MM.1S (cell line): Measurements from ENCODE around the gene TAF1B.

Experiments
- DNase-seq: peaks from one replicate; pipeline ENCODE4 v3.0.0-alpha.2; 2015
- H2AFZ ChIP-seq: fragments of 300-600 bp; sonication (generic); 2 replicates; pipeline ENCODE4 v1.6.0; 2016; ENCODE audit warnings: antibody characterized with exemption, low read length
- H3F3A ChIP-seq: fragments of 300-600 bp; sonication (generic); 2 replicates; pipeline ENCODE4 v1.6.1; 2016; ENCODE audit warnings: mild to moderate bottlenecking, antibody characterized with exemption, low read length, moderate library complexity, mixed read lengths; ENCODE audit not compliant: insufficient read depth
- H3K27ac ChIP-seq: fragments of 300-600 bp; sonication (generic); 2 replicates; pipeline ENCODE4 v1.5.1; 2016; ENCODE audit warnings: mild to moderate bottlenecking, low read length
- H3K27me3 ChIP-seq: fragments of 300-600 bp; sonication (generic); replicated peaks from 2 replicates; pipeline ENCODE4 v1.6.0; 2016; ENCODE audit warnings: low read length; ENCODE audit not compliant: insufficient read depth
- H3K36me3 ChIP-seq: fragments of 300-600 bp; sonication (generic); replicated peaks from 2 replicates; pipeline ENCODE4 v1.6.1; 2016; ENCODE audit warnings: mild to moderate bottlenecking, low read length, mixed read lengths; ENCODE audit not compliant: insufficient read depth
- H3K4me1 ChIP-seq: fragments of 300-600 bp; sonication (generic); 2 replicates; pipeline ENCODE4 v1.6.1; 2016; ENCODE audit warnings: low read length, mixed read lengths
- H3K4me2 ChIP-seq: fragments of 300-600 bp; sonication (generic); 2 replicates; pipeline ENCODE4 v1.6.0; 2016; ENCODE audit warnings: low read depth, low read length
- H3K4me3 ChIP-seq: fragments of 300-600 bp; sonication (generic); 2 replicates; pipeline ENCODE4 v1.5.1; 2016; ENCODE audit warnings: low read length, mixed read lengths
- H3K79me2 ChIP-seq: fragments of 300-600 bp; sonication (generic); 2 replicates; pipeline ENCODE4 v1.6.1; 2016; ENCODE audit warnings: mixed run types, low read length, mixed read lengths
- H3K9ac ChIP-seq: fragments of 300-600 bp; sonication (generic); 2 replicates; pipeline ENCODE4 v1.6.1; 2016; ENCODE audit warnings: low read length, mixed read lengths
- H3K9me2 ChIP-seq: fragments of 300-600 bp; sonication (generic); replicated peaks from 2 replicates; pipeline ENCODE4 v1.6.1; 2016; ENCODE audit warnings: mild to moderate bottlenecking, low read length, mixed read lengths; ENCODE audit not compliant: insufficient read depth
- H3K9me3 ChIP-seq: fragments of 300-600 bp; sonication (generic); replicated peaks from 2 replicates; pipeline ENCODE4 v1.6.1; 2016; ENCODE audit warnings: mild to moderate bottlenecking, low read length, mixed read lengths; ENCODE audit not compliant: insufficient read depth
- H4K20me1 ChIP-seq: fragments of 300-600 bp; sonication (generic); 2 replicates; pipeline ENCODE4 v1.6.1; 2016; ENCODE audit warnings: mild to moderate bottlenecking, low read length, moderate library complexity, mixed read lengths; ENCODE audit not compliant: insufficient read depth
- CTCF ChIP-seq: fragments of 300-600 bp; sonication (generic); IDR thresholded peaks from 2 replicates; pipeline ENCODE4 v1.5.1; 2016; ENCODE audit warnings: antibody characterized with exemption, low read length, mixed read lengths
- EZH2 ChIP-seq: fragments of 300-600 bp; sonication (generic); optimal IDR thresholded peaks from 2 replicates; pipeline ENCODE3; 2017; ENCODE audit warnings: low read depth, mild to moderate bottlenecking, antibody characterized with exemption, low read length, mixed read lengths
- EZH2phosphoT487 ChIP-seq: fragments of 300-600 bp; sonication (generic); IDR thresholded peaks from 2 replicates; pipeline ENCODE4 v1.6.1; 2018; ENCODE audit warnings: antibody characterized with exemption, low read length

Gene TAF1B

GRCh38 chr2:9818097-9818496 is 25.2 kb upstream of the TAF1B start:
- Histone ChIP-seq H3K9me3 (no peaks in the 10 kb centered on the region), H3K27ac (no peak overlapping the region), H3K4me2 (no peak overlapping the region), H3K9me2 (no peaks in the 10 kb centered on the region), H3K4me3 (no peak overlapping the region), H2AFZ (no peak overlapping the region), H4K20me1 (no peaks in the 10 kb centered on the region), H3K27me3 (no peaks in the 10 kb centered on the region), H3F3A (no peaks in the 10 kb centered on the region), H3K79me2 (no peaks in the 10 kb centered on the region), H3K36me3 (no peaks in the 10 kb centered on the region), H3K4me1 (no peaks in the 10 kb centered on the region), H3K9ac (no peak overlapping the region)
- no peak for DNase-seq
- TF ChIP-seq EZH2 (no peak), CTCF (no peak), EZH2phosphoT487 (no peak)

- Histone ChIP-seq H3K9me3 (no peaks in the 10 kb centered on the region), H3K4me1 (no peaks in the 10 kb centered on the region), H2AFZ (no peak overlapping the region), H4K20me1 (no peaks in the 10 kb centered on the region), H3K4me3 (no peak overlapping the region), H3F3A (no peaks in the 10 kb centered on the region), H3K27me3 (no peaks in the 10 kb centered on the region), H3K9ac (no peak overlapping the region), H3K9me2 (no peaks in the 10 kb centered on the region), H3K36me3 (no peaks in the 10 kb centered on the region), H3K27ac (no peak overlapping the region), H3K79me2 (no peaks in the 10 kb centered on the region), H3K4me2 (no peak overlapping the region)
- DNase-seq = no peak
- TF ChIP-seq EZH2 = no peak
These were observed 23.7 kb upstream of the TAF1B start for GRCh38 chr2:9819551-9819950.

GRCh38 chr2:9820020-9820973 is 23.0 kb upstream of the TAF1B start:
- Histone ChIP-seq H2AFZ (no peak overlapping the region), H3K9ac (no peak overlapping the region), H3K4me1 (no peaks in the 10 kb centered on the region), H3K4me2 (no peak overlapping the region), H4K20me1 (no peaks in the 10 kb centered on the region), H3K36me3 (no peaks in the 10 kb centered on the region), H3K9me2 (no peaks in the 10 kb centered on the region), H3K27me3 (no peaks in the 10 kb centered on the region), H3F3A (no peaks in the 10 kb centered on the region), H3K27ac (no peak overlapping the region), H3K79me2 (no peaks in the 10 kb centered on the region), H3K9me3 (no peaks in the 10 kb centered on the region), H3K4me3 (no peak overlapping the region)
- TF ChIP-seq EZH2 = no peak
- TF ChIP-seq EZH2phosphoT487 = no peak
- no peak for TF ChIP-seq CTCF
- no peak for DNase-seq
